ENCODE data around the gene MRM2.
A peak's percentile ranks its signal among the peaks of the same experiment; 100 is the strongest.
"Not testable (repeated sequence)": the region's sequence is repeated elsewhere in the genome, so short reads cannot be mapped to it uniquely, and the experiment has no call there.

MRM2 gene

GRCh38 chr7:2273866-2274265, 31.9 kb upstream of the MRM2 start:
- DNase-seq: no peak
- Mint-ChIP-seq H3K36me3 (ENCODE audit: low read depth) (peaks cover 44% of the 10 kb centered on the region), H3K27ac (no peak overlapping the region), H3K4me1 (ENCODE audit: low read depth) (no peaks in the 10 kb centered on the region), H3K27me3 (no peaks in the 10 kb centered on the region), H3K9me3 (no peaks in the 10 kb centered on the region), H3K4me3 (no peak overlapping the region)

GRCh38 chr7:2272031-2272430, 30.0 kb upstream of the MRM2 start:
- Mint-ChIP-seq H3K4me3 (no peak overlapping the region), H3K4me1 (ENCODE audit: low read depth) (no peaks in the 10 kb centered on the region), H3K27ac (no peak overlapping the region), H3K9me3 (no peaks in the 10 kb centered on the region), H3K36me3 (ENCODE audit: low read depth) (peaks cover 36% of the 10 kb centered on the region), H3K27me3 (no peaks in the 10 kb centered on the region)
- no peak for DNase-seq

GRCh38 chr7:2271273-2272026, 29.4 kb upstream of the MRM2 start:
- DNase-seq: no peak
- H3K4me1 Mint-ChIP-seq (ENCODE audit: low read depth): no peaks in the 10 kb centered on the region
- H3K36me3 Mint-ChIP-seq (ENCODE audit: low read depth): peaks cover 37% of the 10 kb centered on the region
- H3K27ac Mint-ChIP-seq: no peak overlapping the region
- no peaks in the 10 kb centered on the region for H3K27me3 Mint-ChIP-seq
- H3K4me3 Mint-ChIP-seq: no peak overlapping the region
- H3K9me3 Mint-ChIP-seq: no peaks in the 10 kb centered on the region

GRCh38 chr7:2270495-2270894, 28.5 kb upstream of the MRM2 start:
- peaks cover 38% of the 10 kb centered on the region for H3K36me3 Mint-ChIP-seq (ENCODE audit: low read depth)

GRCh38 chr7:2269991-2270460, 28.0 kb upstream of the MRM2 start:
- Mint-ChIP-seq H3K4me3 (no peak overlapping the region), H3K36me3 (ENCODE audit: low read depth) (peaks cover 37% of the 10 kb centered on the region), H3K27ac (no peak overlapping the region), H3K27me3 (no peaks in the 10 kb centered on the region), H3K9me3 (no peaks in the 10 kb centered on the region), H3K4me1 (ENCODE audit: low read depth) (no peaks in the 10 kb centered on the region)
- DNase-seq: no peak

More at GRCh38 chr7:2270495-2270894, 28.5 kb upstream of the MRM2 start:
- DNase-seq: no peak
- Mint-ChIP-seq H3K27me3 (no peaks in the 10 kb centered on the region), H3K4me1 (ENCODE audit: low read depth) (no peaks in the 10 kb centered on the region), H3K4me3 (no peak overlapping the region), H3K9me3 (no peaks in the 10 kb centered on the region), H3K27ac (no peak overlapping the region)

- not testable (repeated sequence) for H3K9me3 Mint-ChIP-seq; H3K27me3 Mint-ChIP-seq; H3K4me3 Mint-ChIP-seq; H3K4me1 Mint-ChIP-seq (ENCODE audit: low read depth); H3K27ac Mint-ChIP-seq; DNase-seq
- H3K36me3 Mint-ChIP-seq (ENCODE audit: low read depth): peaks cover 36% of the 10 kb centered on the region
These were observed 27.3 kb upstream of the MRM2 start for GRCh38 chr7:2269089-2269990.

GRCh38 chr7:2266911-2267310, 24.9 kb upstream of the MRM2 start:
- Mint-ChIP-seq H3K4me3 (no peak overlapping the region), H3K4me1 (ENCODE audit: low read depth) (peaks cover 3% of the 10 kb centered on the region), H3K9me3 (no peaks in the 10 kb centered on the region), H3K36me3 (ENCODE audit: low read depth) (peaks cover 43% of the 10 kb centered on the region), H3K27ac (no peak overlapping the region), H3K27me3 (no peaks in the 10 kb centered on the region)
- no peak for DNase-seq

- no peaks in the 10 kb centered on the region for H3K27me3 Mint-ChIP-seq
- no peaks in the 10 kb centered on the region for H3K9me3 Mint-ChIP-seq
- no peak for DNase-seq
- H3K4me3 Mint-ChIP-seq: no peak overlapping the region
- peaks cover 45% of the 10 kb centered on the region for H3K36me3 Mint-ChIP-seq (ENCODE audit: low read depth)
- peaks cover 10% of the 10 kb centered on the region for H3K4me1 Mint-ChIP-seq (ENCODE audit: low read depth)
- no peak overlapping the region for H3K27ac Mint-ChIP-seq
These were observed 22.2 kb upstream of the MRM2 start for GRCh38 chr7:2264158-2264557.

GRCh38 chr7:2263176-2263575, 21.2 kb upstream of the MRM2 start:
- Mint-ChIP-seq H3K4me1 (ENCODE audit: low read depth) (peaks cover 10% of the 10 kb centered on the region), H3K9me3 (no peaks in the 10 kb centered on the region), H3K4me3 (no peak overlapping the region), H3K27ac (no peak overlapping the region), H3K27me3 (no peaks in the 10 kb centered on the region), H3K36me3 (ENCODE audit: low read depth) (peaks cover 45% of the 10 kb centered on the region)
- no peak for DNase-seq

- H3K27ac Mint-ChIP-seq: peak overlapping the region; percentile 85
- peaks cover 10% of the 10 kb centered on the region for H3K4me1 Mint-ChIP-seq (ENCODE audit: low read depth)
- no peaks in the 10 kb centered on the region for H3K9me3 Mint-ChIP-seq
- no peaks in the 10 kb centered on the region for H3K27me3 Mint-ChIP-seq
- H3K36me3 Mint-ChIP-seq (ENCODE audit: low read depth): peaks cover 49% of the 10 kb centered on the region
- H3K4me3 Mint-ChIP-seq: peak overlapping the region; percentile 33
- no peak for DNase-seq
These were observed 19.6 kb upstream of the MRM2 start for GRCh38 chr7:2261611-2262010.

GRCh38 chr7:2260820-2261219, 18.8 kb upstream of the MRM2 start:
- no peaks in the 10 kb centered on the region for H3K9me3 Mint-ChIP-seq
- peaks cover 57% of the 10 kb centered on the region for H3K36me3 Mint-ChIP-seq (ENCODE audit: low read depth)
- H3K27ac Mint-ChIP-seq: no peak overlapping the region
- no peak overlapping the region for H3K4me3 Mint-ChIP-seq
- H3K27me3 Mint-ChIP-seq: no peaks in the 10 kb centered on the region
- peaks cover 10% of the 10 kb centered on the region for H3K4me1 Mint-ChIP-seq (ENCODE audit: low read depth)
- no peak for DNase-seq

GRCh38 chr7:2259480-2259879, 17.5 kb upstream of the MRM2 start:
- Mint-ChIP-seq H3K27ac (no peak overlapping the region), H3K9me3 (no peaks in the 10 kb centered on the region), H3K4me3 (no peak overlapping the region), H3K27me3 (no peaks in the 10 kb centered on the region), H3K36me3 (ENCODE audit: low read depth) (peaks cover 59% of the 10 kb centered on the region), H3K4me1 (ENCODE audit: low read depth) (peaks cover 14% of the 10 kb centered on the region)
- DNase-seq: no peak

- no peaks in the 10 kb centered on the region for H3K27me3 Mint-ChIP-seq
- H3K9me3 Mint-ChIP-seq: no peaks in the 10 kb centered on the region
- peaks cover 14% of the 10 kb centered on the region for H3K4me1 Mint-ChIP-seq (ENCODE audit: low read depth)
- no peak for DNase-seq
- no peak overlapping the region for H3K4me3 Mint-ChIP-seq
- H3K36me3 Mint-ChIP-seq (ENCODE audit: low read depth): peaks cover 54% of the 10 kb centered on the region
- H3K27ac Mint-ChIP-seq: no peak overlapping the region
These were observed 16.8 kb upstream of the MRM2 start for GRCh38 chr7:2258661-2259365.

GRCh38 chr7:2257651-2258050, 15.6 kb upstream of the MRM2 start:
- H3K9me3 Mint-ChIP-seq: no peaks in the 10 kb centered on the region
- peaks cover 16% of the 10 kb centered on the region for H3K4me1 Mint-ChIP-seq (ENCODE audit: low read depth)
- no peak overlapping the region for H3K27ac Mint-ChIP-seq
- no peaks in the 10 kb centered on the region for H3K27me3 Mint-ChIP-seq
- H3K4me3 Mint-ChIP-seq: no peak overlapping the region
- DNase-seq: no peak
- peaks cover 50% of the 10 kb centered on the region for H3K36me3 Mint-ChIP-seq (ENCODE audit: low read depth)

Data from activated T-cell treated with anti-CD3 and anti-CD28 coated beads, Interleukin-2, amount 50 U/mL, for 24 hours (primary cell).